Cardiac muscle cell (in vitro differentiated cells and primary cell): ENCODE data around the gene EGLN2. TPM values are rescaled to one million over a fixed set of nuclear protein-coding genes. Genes with fewer than 3 reads are reported as not detected.
"Not testable (repeated sequence)": the region's sequence is repeated elsewhere in the genome, so short reads cannot be mapped to it uniquely, and the experiment has no call there.

Experiments
- DNase-seq, 2 donors: peaks; one replicate each; pipeline versions ENCODE4 v3.0.0 to v3.0.0-alpha.2; 2010 to 2017; ENCODE audit warnings: low read depth in 1 of 2, low spot score in 1 of 2
- H3K27ac ChIP-seq: fragments of 200-600 bp; sonication (generic); 2 replicates; pipeline ENCODE4 v1.5.1; 2016
- H3K27me3 ChIP-seq: fragments of 200-600 bp; sonication (generic); 2 replicates; pipeline ENCODE4 v1.6.0; 2016; ENCODE audit warnings: control low read depth
- H3K36me3 ChIP-seq: fragments of 200-600 bp; sonication (generic); 2 replicates; pipeline ENCODE4 v1.5.1; 2016; ENCODE audit warnings: control low read depth
- H3K4me1 ChIP-seq: fragments of 200-600 bp; sonication (generic); 2 replicates; pipeline ENCODE4 v1.8.1; 2017; ENCODE audit warnings: low read depth, mild to moderate bottlenecking, mixed run types
- H3K4me3 ChIP-seq: fragments of 200-600 bp; sonication (generic); 2 replicates; pipeline ENCODE4 v1.5.1; 2016; ENCODE audit warnings: mild to moderate bottlenecking
- H3K9me3 ChIP-seq: fragments of 200-600 bp; sonication (generic); 2 replicates; pipeline ENCODE4 v1.5.1; 2017; ENCODE audit warnings: low read depth, mild to moderate bottlenecking, control low read depth
- polyA plus RNA-seq: library from polyadenylated mRNA; unstranded; fragments of >200 nt; fragmentation: Nextera tagmentation; extraction: Ambion mirVana; gene quantifications from 2 replicates; pipeline ENCODE4 v1.2.1, GENCODE V29; 2016
- total RNA-seq: library from RNA; depleted of rRNA; stranded (reverse); fragments of >200 nt; gene quantifications from 2 replicates; pipeline ENCODE4 v1.2.3, GENCODE V29; 2016
- TF ChIP-seq, protein P1 (sequence below): IDR thresholded peaks from 2 replicates; pipeline ENCODE4 v1.5.1; 2012; ENCODE audit warnings: low read depth, mild to moderate bottlenecking, low read length

Gene EGLN2
- total and polyA plus RNA-seq, 2 experiments from 2014 or later: 99.5 to 122 TPM

DNA sequence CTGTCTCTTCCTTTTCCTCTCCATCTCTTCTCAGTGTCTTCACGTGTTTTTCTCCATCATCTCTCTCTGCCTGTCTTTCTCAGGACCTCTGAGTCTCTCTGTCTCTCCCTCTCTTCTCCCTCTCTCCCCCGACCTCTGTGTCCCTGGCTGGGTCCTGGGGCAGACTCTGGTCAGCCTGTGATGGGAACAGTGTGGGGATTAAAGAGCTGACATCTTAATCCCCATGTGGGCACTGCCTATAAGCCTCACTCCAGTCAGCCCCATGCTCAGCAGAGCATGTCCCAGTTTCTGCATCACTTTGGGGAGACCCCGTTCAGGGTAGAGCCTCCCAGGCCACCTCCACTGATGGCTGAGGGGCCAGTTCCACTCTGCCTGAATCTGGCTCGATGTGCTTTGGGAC, 16.2 kb downstream of the EGLN2 start:
- no peak for DNase-seq

DNA sequence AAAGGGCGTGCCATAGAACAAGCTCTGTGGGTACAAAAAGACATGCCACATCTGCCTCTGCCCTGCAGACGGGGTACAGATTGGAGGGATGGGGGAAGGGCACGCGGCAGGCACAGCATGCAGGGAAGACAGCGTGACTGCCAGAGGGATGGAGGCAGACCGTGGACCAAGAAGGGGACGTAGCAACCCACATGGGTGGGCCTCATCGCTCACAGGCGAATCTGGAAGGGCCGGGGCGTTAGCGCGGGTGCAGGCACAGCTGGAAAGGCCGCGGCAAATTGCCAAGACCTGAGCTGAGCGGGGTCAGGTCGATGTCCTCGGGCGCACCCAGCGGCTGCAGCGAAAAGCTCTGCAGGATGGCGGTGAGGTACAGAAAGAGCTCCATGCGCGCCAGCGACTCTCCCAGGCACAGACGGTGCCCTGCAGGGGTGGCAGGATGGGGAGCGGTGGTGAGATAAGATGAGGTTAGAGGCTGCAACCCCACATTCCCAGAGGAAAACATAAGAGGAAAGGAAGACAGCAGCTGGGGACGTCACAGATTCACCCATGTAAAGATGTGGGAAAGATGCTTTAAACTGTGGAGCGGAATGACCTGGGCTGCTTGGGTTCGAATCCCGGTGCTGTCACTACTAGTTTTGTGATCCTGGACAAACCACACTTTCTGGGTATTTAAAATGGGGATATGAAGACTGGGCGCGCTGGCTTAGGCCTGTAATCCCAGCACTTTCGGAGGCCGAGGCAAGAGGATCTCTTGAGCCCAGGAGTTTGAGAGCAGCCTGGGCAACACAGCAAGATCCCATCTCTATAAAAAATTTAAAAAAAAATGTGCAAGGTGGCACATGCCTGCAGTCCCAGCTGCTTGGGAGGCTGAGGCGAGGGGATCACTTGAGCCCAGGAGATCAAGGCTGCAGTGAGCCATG, 19.7 kb downstream of the EGLN2 start:
- H3K27ac ChIP-seq, H3K27me3 ChIP-seq, H3K36me3 ChIP-seq, H3K9me3 ChIP-seq, H3K4me3 ChIP-seq: not testable (repeated sequence)
- TF ChIP-seq, protein P1, sequence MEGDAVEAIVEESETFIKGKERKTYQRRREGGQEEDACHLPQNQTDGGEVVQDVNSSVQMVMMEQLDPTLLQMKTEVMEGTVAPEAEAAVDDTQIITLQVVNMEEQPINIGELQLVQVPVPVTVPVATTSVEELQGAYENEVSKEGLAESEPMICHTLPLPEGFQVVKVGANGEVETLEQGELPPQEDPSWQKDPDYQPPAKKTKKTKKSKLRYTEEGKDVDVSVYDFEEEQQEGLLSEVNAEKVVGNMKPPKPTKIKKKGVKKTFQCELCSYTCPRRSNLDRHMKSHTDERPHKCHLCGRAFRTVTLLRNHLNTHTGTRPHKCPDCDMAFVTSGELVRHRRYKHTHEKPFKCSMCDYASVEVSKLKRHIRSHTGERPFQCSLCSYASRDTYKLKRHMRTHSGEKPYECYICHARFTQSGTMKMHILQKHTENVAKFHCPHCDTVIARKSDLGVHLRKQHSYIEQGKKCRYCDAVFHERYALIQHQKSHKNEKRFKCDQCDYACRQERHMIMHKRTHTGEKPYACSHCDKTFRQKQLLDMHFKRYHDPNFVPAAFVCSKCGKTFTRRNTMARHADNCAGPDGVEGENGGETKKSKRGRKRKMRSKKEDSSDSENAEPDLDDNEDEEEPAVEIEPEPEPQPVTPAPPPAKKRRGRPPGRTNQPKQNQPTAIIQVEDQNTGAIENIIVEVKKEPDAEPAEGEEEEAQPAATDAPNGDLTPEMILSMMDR: peak; percentile 33
- peak; percentile 59 to 70 for DNase-seq
- H3K4me1 ChIP-seq: peaks cover 17% of the 10 kb centered on the region

More for the DNA sequence above, 16.2 kb downstream of the EGLN2 start:
- H3K9me3 ChIP-seq: no peaks in the 10 kb centered on the region
- H3K36me3 ChIP-seq: no peaks in the 10 kb centered on the region
- H3K4me3 ChIP-seq: no peak overlapping the region
- peaks cover 18% of the 10 kb centered on the region for H3K4me1 ChIP-seq
- H3K27ac ChIP-seq: no peak overlapping the region
- H3K27me3 ChIP-seq: no peaks in the 10 kb centered on the region
- TF ChIP-seq, protein P1: no peak

DNA sequence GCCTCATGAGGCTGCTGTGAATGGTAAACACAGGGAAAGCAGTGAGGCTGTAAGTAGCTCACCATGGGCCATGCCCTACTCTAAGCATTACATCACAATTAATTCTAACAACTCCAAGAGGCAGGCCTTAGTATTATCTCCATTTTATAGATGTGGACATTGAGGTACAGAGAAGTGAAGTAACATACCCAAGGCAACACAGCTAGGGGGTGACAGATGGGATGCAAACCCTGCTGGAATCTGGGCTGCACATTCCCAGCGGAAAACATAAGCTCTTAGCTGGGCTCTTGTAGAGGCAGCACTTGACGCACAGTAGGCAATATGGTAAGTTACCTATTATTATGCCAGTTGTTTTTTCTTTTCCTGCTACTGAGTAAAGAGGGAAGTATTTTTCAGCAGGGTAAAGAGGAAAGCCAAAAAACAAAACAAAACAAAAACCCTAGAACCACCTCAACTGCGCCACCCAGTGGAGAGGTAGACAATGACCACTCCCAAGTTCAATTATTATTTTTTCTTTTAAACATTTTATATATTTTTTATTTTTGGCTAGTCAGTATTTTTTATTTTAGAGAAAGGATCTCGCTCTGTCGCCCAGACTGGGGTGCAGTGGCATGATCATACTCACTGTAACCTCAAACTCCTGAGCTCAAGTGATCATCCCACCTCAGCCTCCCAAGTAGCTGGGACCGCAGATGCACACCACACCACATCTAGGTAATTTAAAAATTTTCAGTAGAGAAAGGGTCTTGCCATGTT, 20.7 kb downstream of the EGLN2 start:
- not testable (repeated sequence) for H3K9me3 ChIP-seq, H3K36me3 ChIP-seq, H3K4me3 ChIP-seq, H3K27ac ChIP-seq, H3K27me3 ChIP-seq
- DNase-seq: peak in 1 of 2 donors; percentile 50
- TF ChIP-seq, protein P1: peak; percentile 65
- peaks cover 17% of the 10 kb centered on the region for H3K4me1 ChIP-seq

DNA sequence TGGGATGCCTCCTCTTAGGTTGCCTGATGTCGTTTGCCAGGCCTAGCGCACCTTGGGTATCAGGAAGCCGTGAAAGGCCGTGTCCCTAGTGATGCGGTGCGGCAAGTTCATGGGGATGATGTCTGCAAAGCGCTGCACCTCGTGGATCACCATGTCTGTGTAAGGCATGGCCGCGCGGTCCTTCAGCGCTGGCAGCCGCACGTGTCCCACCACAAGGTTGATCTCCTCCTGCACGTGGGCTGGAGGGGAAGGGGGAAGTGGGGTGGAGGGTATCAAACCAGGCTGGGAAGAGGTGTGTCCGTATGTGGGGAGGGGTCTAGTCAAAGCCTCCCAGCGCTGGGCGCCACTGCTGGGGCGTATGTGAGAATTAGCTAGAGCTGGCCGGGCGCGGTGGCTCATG, 23.2 kb downstream of the EGLN2 start:
- Histone ChIP-seq H3K36me3 (no peaks in the 10 kb centered on the region), H3K4me3 (no peak overlapping the region), H3K27me3 (no peaks in the 10 kb centered on the region), H3K9me3 (no peaks in the 10 kb centered on the region), H3K27ac (peak overlapping the region; percentile 95), H3K4me1 (peaks cover 17% of the 10 kb centered on the region)
- TF ChIP-seq, protein P1: no peak
- no peak for DNase-seq

DNA sequence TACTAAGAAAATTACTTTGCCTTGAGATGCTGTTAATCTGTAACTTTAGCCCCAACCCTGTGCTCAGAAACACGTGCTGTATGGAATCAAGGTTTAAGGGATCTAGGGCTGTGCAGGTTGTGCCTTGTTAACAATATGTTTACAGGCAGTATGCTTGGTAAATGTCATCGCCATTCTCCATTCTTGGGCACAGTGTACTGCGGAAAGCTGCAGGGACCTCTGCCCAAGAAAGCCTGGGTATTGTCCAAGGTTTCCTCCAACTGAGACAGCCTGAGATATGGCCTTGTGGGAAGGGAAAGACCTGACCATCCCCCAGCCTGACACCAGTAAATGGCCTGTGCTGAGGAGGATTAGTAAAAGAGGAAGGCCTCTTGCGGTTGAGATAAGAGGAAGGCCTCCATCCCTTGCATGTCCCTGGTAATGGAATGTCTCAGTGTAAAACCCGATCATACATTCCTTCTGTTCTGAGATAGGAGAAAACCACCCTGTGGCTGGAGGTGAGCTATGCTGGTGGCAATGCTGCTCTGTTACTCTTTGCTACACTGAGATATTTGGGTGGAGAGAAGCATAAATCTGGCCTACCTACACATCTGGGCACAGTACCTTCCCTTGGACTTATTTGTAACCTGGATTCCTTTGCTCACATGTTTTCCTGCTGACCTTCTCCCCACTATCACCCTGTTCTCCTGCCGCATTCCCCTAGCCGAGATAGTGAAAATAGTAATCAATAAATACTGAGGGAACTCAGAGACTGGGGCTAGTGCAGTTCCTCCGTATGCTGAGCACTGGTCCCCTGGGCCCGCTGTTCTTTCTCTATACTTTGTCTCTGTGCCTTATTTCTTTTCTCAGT, 23.9 kb downstream of the EGLN2 start:
- not testable (repeated sequence) for H3K9me3 ChIP-seq, H3K27me3 ChIP-seq, H3K4me3 ChIP-seq, H3K36me3 ChIP-seq
- DNase-seq: peak; percentile 46 to 85
- Histone ChIP-seq H3K27ac (peak overlapping the region; percentile 95), H3K4me1 (peaks cover 17% of the 10 kb centered on the region)

DNA sequence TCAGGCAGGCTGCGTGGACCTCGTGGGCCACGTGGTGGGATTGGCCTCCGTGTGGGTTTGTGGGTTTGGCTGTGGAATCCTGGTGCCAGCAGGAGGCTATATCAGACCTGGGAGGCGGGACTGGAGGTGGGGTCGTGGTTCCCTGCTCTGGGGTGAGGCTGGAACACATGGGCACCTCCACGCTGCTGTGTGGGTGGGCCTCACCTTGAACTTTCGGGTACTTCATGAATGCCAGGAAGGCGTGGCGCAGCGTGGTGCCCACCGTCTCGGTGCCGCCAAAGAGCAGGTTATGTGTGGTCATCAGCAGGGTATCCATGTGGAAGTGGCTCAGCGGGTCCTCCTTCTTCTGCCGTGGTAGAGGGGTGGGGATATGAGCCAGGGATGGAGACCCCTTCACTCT, 25.9 kb downstream of the EGLN2 start:
- not testable (repeated sequence) for H3K36me3 ChIP-seq, H3K9me3 ChIP-seq, DNase-seq, H3K4me3 ChIP-seq, H3K27me3 ChIP-seq
- Histone ChIP-seq H3K4me1 (peaks cover 17% of the 10 kb centered on the region), H3K27ac (peak overlapping the region; percentile 95)

DNA sequence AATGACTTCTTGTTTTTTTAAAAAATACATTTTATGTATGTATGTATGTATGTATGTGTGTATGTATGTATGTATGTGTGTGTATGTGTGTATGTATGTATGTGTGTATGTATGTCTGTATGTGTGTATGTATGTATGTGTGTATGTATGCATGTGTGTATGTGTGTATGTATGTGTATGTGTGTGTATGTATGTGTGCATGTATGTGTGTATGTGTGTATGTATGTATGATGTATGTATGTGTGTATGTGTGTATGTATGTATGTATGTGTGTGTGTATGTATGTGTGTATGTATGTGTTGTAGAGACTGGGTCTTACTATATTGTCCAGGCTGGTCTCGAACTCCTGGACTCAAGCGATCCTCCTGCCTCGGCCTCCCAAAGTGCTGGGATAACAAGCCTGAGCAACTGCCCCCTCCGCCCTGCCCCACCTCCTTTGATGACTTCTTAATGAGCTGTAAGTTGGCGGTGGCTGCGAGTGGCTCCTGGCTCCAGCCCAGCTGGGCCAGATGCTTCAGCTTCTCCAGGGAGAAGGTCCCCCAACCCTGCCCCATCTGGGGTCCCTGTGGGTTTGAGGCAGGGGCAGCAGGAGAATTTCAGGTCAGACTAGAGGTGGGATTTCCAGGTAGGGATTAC, 26.6 kb downstream of the EGLN2 start:
- not testable (repeated sequence) for DNase-seq, H3K9me3 ChIP-seq, H3K36me3 ChIP-seq, H3K27me3 ChIP-seq, H3K4me3 ChIP-seq, H3K27ac ChIP-seq
- H3K4me1 ChIP-seq: peaks cover 17% of the 10 kb centered on the region

DNA sequence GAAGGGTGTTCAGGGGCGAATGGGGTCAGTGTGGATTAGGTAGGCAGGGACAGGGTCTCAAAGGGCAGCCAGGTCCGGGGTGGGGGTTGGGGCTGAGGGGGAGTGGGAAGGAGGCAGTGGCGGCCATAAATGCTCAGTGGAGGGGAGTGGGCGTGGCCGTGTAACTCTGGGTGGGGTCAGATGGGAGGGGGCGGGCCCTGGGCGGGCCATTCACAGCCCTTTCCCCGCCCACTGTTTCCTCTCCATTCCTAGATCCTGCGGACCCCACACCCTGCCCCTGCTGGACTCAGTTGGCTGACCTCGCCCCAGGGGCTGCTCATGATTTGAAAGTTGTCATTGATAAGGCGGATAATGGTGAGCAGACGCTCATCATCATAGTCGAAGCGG, 27.3 kb downstream of the EGLN2 start:
- DNase-seq, H3K36me3 ChIP-seq: not testable (repeated sequence)

More for the DNA sequence above, 27.3 kb downstream of the EGLN2 start:
- H3K27ac ChIP-seq, H3K27me3 ChIP-seq, H3K4me3 ChIP-seq, H3K9me3 ChIP-seq: not testable (repeated sequence)
- H3K4me1 ChIP-seq: peaks cover 17% of the 10 kb centered on the region
